Epidermal melanocyte (primary cell): ENCODE data around the gene TMA16.

Experiments used
- DNase-seq: peaks from one replicate; pipeline ENCODE4 v3.0.0; 2011; ENCODE audit warnings: low spot score; ENCODE audit not compliant: insufficient read length

TMA16 gene

DNA sequence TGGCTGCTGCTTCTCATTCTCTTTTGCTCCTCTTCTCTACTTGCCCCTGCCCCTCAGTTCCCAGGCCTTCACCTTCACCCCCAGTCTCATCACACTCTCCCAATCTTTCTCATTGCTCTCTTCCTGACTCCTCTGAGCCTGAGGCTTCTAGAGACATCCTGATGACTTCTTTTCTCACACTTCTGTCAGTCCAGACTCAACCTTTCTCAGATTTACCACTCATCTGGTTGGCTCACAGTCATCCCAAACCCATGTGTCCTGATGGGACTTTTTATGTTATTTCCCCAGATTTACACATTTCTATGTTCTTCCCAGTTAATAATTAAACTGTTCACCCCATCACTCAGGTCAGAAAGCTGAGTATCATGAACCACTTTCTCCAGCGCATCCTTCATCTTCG is 68.0 kb downstream of the TMA16 start:
- DNase-seq, result no peak

DNA sequence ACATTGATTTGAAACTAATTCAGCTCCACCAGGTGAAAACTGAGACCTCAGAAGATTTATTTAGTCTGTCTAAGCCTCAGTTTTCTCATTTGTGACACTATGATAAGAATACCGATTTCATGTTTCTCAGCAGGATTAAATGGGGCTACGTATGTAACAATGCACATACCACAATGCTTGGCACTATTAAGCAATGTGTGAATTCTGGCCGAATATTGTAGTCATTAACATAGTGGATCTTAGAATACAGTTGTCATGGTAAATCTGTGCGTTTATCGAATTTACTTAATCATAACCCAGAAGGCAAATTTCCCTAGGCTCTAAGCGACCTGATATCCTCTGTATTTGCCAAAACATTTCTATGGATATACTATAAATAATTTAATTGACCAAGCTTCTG is 69.1 kb downstream of the TMA16 start:
- DNase-seq, result no peak

DNA sequence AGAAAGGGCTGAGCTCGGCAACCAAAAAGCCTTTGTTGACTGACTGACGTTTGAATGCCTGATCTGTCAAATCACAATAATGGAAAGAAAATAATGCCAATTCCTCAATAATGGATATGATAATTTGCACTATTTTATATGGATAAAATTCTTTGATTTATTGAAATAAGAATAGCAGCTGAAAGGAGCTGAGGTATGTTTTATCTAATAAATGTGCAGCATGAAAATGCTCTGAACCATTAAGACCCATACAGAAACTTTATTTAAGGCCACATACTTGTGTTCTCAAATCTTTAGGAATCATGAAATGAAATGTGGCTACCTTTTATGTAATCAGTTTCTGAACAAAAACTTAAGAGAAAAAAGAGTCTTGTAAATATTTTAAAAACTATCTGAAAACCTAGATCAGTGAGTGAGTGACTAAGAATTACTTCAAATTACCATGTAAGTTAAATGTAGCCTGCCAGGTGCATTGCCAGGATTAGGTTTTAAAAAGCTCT is 69.8 kb downstream of the TMA16 start:
- no peak for DNase-seq

DNA sequence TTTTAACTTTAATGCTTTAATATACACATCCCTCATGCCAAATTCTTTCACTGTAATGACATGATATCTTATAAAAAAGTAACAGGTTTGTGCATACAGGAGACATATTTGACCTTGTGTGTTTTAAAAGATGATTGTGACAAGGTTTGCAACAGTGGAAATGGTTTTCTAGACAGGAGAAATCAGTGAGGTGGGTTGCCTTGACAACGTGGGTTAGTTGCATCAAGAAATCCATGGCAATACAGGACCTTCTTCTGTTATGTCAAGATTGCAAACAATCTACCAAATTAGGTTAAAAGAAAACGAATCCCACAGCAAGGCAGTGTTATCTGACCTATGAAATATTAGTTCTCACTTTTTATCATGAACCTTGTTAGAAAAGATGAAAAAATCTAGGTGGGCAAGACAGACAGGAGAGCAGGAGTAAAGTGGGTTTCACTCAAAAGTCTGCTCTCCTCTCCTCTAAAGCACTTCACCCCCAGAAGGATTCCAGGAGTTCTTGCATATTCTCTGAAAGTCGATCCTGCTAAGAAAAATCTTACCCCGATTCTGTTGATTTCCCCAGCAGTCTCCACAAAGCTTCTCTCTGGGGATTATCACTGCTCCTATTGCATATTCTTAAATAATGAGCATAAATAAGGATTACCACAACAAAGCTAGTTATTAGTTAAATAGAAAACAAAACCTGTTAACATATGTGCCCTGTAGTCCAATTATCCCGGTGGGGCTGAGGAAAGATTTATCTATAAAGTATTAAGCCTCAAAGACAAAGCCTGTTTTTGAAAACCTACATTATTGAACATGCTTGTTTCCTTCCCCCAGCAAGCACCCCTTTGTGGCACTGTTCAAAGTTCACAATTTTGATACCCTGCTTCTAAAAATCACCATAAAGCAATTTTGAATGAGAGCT is 71.0 kb downstream of the TMA16 start:
- no peak for DNase-seq

DNA sequence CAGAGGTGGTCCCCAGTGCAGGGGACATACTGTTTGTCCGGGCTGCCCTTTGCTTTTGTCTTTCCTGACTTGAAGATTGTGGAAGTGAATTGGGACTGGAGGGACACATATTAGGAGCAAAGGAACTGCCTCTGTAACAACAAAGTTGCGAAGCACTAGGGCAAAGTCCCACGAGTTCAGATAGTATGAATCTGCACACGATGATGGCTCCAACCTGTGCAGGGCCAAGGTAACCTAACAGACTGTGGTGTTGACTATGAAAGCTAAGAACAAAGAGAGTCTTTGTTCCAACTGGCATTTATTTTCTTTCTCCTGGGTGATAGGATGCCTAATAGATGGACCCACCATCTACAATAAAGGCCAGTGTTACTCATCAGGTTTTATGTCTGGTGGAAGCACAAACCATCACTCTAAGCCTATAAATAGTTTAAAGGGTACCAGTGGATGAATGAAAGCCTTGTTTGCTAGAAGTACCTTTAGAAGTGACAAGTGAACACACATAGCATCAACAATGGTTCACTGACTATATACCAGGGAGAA is 71.8 kb downstream of the TMA16 start:
- no peak for DNase-seq

DNA sequence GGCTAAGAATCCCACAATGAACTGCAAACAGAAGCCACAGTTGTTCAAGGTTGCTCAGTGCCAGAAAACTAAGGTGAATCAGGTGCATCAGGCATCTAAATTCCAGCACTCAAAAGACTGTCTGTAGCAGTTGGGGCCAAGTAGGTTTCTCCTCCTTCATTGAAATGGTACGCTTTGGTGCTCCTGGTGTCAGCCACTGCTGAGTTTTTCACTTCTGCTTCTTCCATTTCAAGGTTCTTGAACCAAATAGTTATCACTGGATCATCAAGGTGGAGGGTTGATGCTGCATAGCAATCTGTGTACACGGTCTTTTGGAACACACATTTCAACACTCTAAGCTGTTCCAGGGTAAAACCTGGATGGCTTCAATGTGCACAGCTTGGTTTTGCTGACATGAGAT is 74.4 kb downstream of the TMA16 start:
- DNase-seq, result no peak
